ENCODE measurements around the gene METTL26. TPM values are rescaled to one million over a fixed set of nuclear protein-coding genes. Genes with fewer than 3 reads are reported as not detected.
A peak's percentile ranks its signal among the peaks of the same experiment; 100 is the strongest.

Gene METTL26
- total and polyA plus RNA-seq, 8 donors: 37.2 to 70.4 (median 54.5) TPM

GRCh38 chr16:638836-639235 lies 2.7 kb upstream of the METTL26 start:
- no peak for ATAC-seq
- intact Hi-C loops (cut with DNase I): no loop called here

GRCh38 chr16:638034-638543 lies 2.0 kb upstream of the METTL26 start:
- Histone ChIP-seq H3K9me3 (no peaks in the 10 kb centered on the region), H3K27me3 (no peaks in the 10 kb centered on the region), H3K4me3 (no peak overlapping the region), H3K36me3 (peaks cover 0 to 13% of the 10 kb centered on the region in 2 donors), H3K27ac (no peak overlapping the region), H3K4me1 (peaks cover 12 to 40% of the 10 kb centered on the region in 2 donors)
- intact Hi-C loops (cut with DNase I): no loop called here
- DNase-seq (no peak), ATAC-seq (no peak)
- TF ChIP-seq CTCF (IDR thresholded peaks at IDR 0.05): no peak

More at GRCh38 chr16:638836-639235, 2.7 kb upstream of the METTL26 start:
- Histone ChIP-seq H3K27me3 (no peaks in the 10 kb centered on the region), H3K27ac (no peak overlapping the region), H3K4me1 (peaks cover 16 to 48% of the 10 kb centered on the region in 2 donors), H3K36me3 (peaks cover 0 to 6% of the 10 kb centered on the region in 2 donors), H3K4me3 (no peak overlapping the region), H3K9me3 (no peaks in the 10 kb centered on the region)
- no peak for TF ChIP-seq CTCF (IDR thresholded peaks at IDR 0.05)
- no peak for DNase-seq

- H3K27ac ChIP-seq: peak overlapping the region; percentile 94 to 98
- no peak for TF ChIP-seq CTCF (IDR thresholded peaks at IDR 0.05)
- ATAC-seq (peak; percentile 86), DNase-seq (peak in 3 of 4 donors; percentile 93 to 95 (median 94))
- intact Hi-C loops (cut with DNase I): no loop called here
- H3K4me3 ChIP-seq: peak overlapping the region; percentile 81 to 89
- H3K9me3 ChIP-seq: no peaks in the 10 kb centered on the region
- H3K4me1 ChIP-seq: peaks cover 5 to 33% of the 10 kb centered on the region in 2 donors
- no peaks in the 10 kb centered on the region for H3K27me3 ChIP-seq
- peaks cover 0 to 21% of the 10 kb centered on the region in 2 donors for H3K36me3 ChIP-seq
These were observed 1.2 kb upstream of the METTL26 start for GRCh38 chr16:637081-638018.

- Histone ChIP-seq H3K4me3 (peak overlapping the region; percentile 81 to 89), H3K4me1 (peaks cover 12 to 34% of the 10 kb centered on the region in 2 donors), H3K36me3 (peaks cover 0 to 21% of the 10 kb centered on the region in 2 donors), H3K27ac (peak overlapping the region; percentile 94 to 98), H3K9me3 (no peaks in the 10 kb centered on the region), H3K27me3 (peaks cover 0 to 6% of the 10 kb centered on the region in 2 donors)
- TF ChIP-seq CTCF (IDR thresholded peaks at IDR 0.05): no peak
- intact Hi-C loops (cut with DNase I): no loop called here
- DNase-seq (no peak), ATAC-seq (no peak)
These were observed 416 bp downstream of the METTL26 start for GRCh38 chr16:635573-636205.

GRCh38 chr16:634996-635395 lies 1.1 kb downstream of the METTL26 start:
- Histone ChIP-seq H3K9me3 (no peaks in the 10 kb centered on the region), H3K4me3 (peak overlapping the region; percentile 81 to 89), H3K27me3 (peaks cover 0 to 6% of the 10 kb centered on the region in 2 donors), H3K4me1 (peaks cover 12 to 41% of the 10 kb centered on the region in 2 donors), H3K36me3 (peaks cover 0 to 21% of the 10 kb centered on the region in 2 donors), H3K27ac (no peak overlapping the region)
- no peak for TF ChIP-seq CTCF (IDR thresholded peaks at IDR 0.05)
- intact Hi-C loops (cut with DNase I): no loop called here
- no peak for DNase-seq
- ATAC-seq: no peak

All from left lung (tissue), 10 donors.